ENCODE measurements around the gene HSD11B2. TPM values are rescaled to one million over a fixed set of nuclear protein-coding genes. Genes with fewer than 3 reads are reported as not detected.
"Not testable (repeated sequence)": the region's sequence is repeated elsewhere in the genome, so short reads cannot be mapped to it uniquely, and the experiment has no call there.

Gene HSD11B2
- total RNA-seq, 3 donors from 2014 or later = 3.9 to 6.1 (median 5.2) TPM

DNA sequence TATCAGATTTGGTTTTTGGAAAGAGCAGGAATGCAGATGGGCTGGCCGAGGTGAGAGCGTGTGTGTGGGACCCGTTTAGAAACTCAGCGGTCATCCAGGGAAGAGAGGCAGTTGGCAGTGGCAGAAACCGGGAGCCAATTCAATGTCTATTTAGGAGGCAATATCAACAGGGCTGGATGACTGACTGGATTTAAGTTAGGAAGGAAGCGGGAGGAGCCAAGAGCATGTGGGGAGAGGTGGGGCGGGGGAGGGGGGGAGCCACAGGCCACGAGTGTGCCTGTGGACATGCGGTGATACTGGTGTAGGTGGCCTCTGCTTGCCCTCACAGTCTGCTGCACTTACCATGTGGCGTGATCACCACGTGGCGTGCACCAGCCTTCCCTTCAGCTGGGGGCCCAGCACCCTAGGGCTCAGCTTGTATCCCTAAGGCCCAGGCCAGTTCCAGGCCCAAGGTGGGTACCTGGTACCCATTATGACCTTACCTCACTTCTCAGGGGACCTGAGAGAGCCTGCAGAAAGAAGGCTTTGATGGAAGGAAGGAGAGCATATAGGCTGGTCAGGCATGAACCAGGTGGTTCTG is 26.9 kb upstream of the HSD11B2 start:
- Mint-ChIP-seq H3K36me3 (ENCODE audit: insufficient read depth) (no peaks in the 10 kb centered on the region), H3K9me3 (no peaks in the 10 kb centered on the region), H3K27me3 (ENCODE audit: low read depth) (peaks cover 15% of the 10 kb centered on the region), H3K4me3 (no peak overlapping the region), H3K4me1 (ENCODE audit: low read depth) (no peaks in the 10 kb centered on the region)
- DNase-seq (no peak), ATAC-seq (no peak)

- DNase-seq = no peak
- H3K4me1 Mint-ChIP-seq (ENCODE audit: low read depth) = no peaks in the 10 kb centered on the region
- H3K9me3 Mint-ChIP-seq = no peaks in the 10 kb centered on the region
- H3K36me3 Mint-ChIP-seq (ENCODE audit: insufficient read depth) = no peaks in the 10 kb centered on the region
- peaks cover 19% of the 10 kb centered on the region for H3K27me3 Mint-ChIP-seq (ENCODE audit: low read depth)
- no peak for ATAC-seq
- no peak overlapping the region for H3K4me3 Mint-ChIP-seq
Observed at GRCh38 chr16:67404740-67405226, 26.1 kb upstream of the HSD11B2 start.

DNA sequence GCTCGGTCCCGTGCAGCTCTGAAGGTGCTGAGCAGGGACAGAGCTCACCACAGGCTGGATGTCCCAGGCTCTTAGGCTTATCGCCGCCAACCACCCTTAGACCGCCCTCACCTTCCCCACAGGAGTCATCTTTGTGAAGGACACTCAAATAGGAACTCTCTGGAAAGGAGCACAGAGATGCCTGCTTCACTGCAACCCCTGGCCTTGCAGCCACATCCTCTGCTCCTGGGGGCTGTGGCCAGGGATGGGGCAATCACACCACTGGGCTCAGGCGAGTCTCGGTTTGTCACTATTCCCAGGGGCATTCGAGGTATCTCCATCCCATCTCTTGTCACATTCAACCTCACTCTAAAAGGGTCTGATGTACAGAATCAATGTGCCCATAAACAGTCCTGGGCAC is 25.6 kb upstream of the HSD11B2 start:
- no peaks in the 10 kb centered on the region for H3K9me3 Mint-ChIP-seq
- no peak overlapping the region for H3K4me3 Mint-ChIP-seq
- H3K4me1 Mint-ChIP-seq (ENCODE audit: low read depth) = no peaks in the 10 kb centered on the region
- no peak for DNase-seq
- H3K36me3 Mint-ChIP-seq (ENCODE audit: insufficient read depth) = no peaks in the 10 kb centered on the region
- no peak for ATAC-seq
- H3K27me3 Mint-ChIP-seq (ENCODE audit: low read depth) = peaks cover 21% of the 10 kb centered on the region

DNA sequence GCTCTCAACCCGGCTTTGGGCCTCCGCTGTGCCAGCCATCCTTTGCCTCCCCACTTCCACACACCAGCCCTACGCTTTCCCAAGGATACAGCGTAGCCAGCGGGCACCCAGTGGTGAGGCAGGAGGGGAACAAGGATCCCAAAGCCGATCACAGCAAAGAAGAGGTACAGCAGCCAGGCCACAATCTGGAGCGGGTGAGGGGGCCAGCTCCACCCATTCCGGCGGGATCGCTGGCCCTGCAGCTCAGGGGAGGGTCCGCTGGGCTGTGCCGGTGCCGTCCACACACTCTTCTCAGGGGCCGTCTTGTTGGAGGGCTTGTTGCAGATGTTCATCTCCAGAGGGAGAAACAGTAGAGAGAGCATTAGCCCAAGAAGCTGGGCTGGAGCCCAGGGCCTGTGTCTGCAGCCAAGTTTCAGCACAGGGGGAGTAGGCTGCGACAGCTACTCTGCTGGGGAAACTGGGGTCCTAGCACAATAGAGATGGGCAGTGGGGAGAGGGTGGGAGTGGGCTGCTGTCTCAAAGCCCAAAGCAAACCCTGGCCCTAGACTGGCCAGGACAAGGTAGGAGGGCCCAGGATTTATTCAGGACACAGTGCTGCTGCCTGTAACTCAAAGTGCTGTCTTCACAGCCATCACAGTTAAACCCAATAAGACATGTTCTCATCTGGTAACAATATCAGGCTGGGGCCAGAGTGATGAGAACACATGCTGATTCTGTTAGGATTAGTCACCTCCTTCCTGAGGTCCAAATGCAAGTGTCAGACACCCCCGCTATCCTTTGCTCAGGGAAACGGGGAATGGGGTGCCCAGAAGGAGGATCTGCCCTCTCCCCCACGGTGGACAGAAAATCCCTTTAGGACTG is 24.6 kb upstream of the HSD11B2 start:
- DNase-seq (no peak), ATAC-seq (no peak)
- H3K4me3 Mint-ChIP-seq = no peak overlapping the region
- peaks cover 22% of the 10 kb centered on the region for H3K27me3 Mint-ChIP-seq (ENCODE audit: low read depth)
- no peaks in the 10 kb centered on the region for H3K9me3 Mint-ChIP-seq
- no peaks in the 10 kb centered on the region for H3K4me1 Mint-ChIP-seq (ENCODE audit: low read depth)
- no peaks in the 10 kb centered on the region for H3K36me3 Mint-ChIP-seq (ENCODE audit: insufficient read depth)

DNA sequence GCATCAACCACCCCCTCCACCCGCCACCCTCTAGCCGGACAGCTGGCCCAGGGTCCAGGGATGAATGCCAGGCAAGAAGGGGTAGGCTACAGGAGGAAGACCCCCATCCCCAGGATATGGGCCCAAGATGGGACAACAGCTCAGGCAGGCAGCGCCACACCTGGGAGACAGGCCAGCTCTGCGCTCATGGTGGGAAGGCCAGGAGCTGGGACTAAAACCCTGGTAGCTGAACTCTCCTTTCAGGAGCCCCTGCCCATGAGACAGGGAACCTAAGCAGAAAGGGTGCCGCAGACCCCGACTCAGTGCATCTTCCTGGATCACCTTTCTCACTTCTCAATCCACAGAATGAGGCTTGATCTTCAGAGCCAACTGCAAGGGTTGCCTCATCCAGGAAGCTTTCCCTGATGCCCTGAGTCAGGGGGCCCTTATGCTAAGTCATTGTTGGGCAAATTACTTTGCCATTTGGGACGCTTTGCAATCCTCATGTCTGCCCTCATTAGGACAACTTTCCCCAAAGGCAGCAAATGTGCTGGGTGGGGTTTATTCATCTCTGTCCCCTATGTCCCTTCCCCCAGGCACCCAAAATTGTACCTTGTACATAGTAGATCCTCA is 23.6 kb upstream of the HSD11B2 start:
- H3K4me3 Mint-ChIP-seq = no peak overlapping the region
- H3K4me1 Mint-ChIP-seq (ENCODE audit: low read depth) = no peaks in the 10 kb centered on the region
- peaks cover 25% of the 10 kb centered on the region for H3K27me3 Mint-ChIP-seq (ENCODE audit: low read depth)
- ATAC-seq (no peak), DNase-seq (no peak)
- no peaks in the 10 kb centered on the region for H3K9me3 Mint-ChIP-seq
- no peaks in the 10 kb centered on the region for H3K36me3 Mint-ChIP-seq (ENCODE audit: insufficient read depth)

DNA sequence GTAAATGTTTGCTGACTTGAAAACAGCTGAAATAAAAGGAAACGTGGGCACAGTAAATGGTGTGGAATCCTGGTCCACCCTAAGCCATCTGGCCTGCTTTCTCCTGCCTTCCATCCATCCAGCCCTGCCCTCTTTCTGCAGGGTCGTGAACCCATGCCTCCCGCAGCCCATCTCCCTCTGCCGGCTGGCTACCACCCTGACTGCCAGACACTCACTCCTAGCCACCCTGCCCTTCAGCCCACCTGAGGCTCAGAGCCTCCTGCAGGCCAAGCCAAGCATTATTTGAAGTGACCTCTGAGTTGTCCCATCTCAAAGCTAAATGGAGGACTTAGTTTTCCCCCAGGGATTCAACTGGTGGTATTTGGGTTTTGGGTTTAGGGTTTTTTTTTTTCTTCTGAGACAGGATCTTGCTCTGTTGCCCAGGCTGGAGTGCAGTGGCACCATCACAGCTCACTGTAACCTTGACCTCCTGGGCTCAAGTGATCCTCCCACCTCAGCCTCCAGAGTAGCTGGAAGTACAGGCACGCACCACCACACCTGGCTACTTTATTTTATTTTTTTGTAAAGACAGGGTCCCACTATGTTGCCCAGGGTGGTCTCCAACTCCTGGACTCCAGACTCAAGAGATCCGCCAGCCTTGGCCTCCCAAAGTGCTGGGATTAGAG is 23.0 kb upstream of the HSD11B2 start:
- H3K9me3 Mint-ChIP-seq = no peaks in the 10 kb centered on the region
- H3K4me1 Mint-ChIP-seq (ENCODE audit: low read depth) = no peaks in the 10 kb centered on the region
- no peak for ATAC-seq
- peaks cover 22% of the 10 kb centered on the region for H3K27me3 Mint-ChIP-seq (ENCODE audit: low read depth)
- H3K4me3 Mint-ChIP-seq = no peak overlapping the region
- no peak for DNase-seq
- H3K36me3 Mint-ChIP-seq (ENCODE audit: insufficient read depth) = no peaks in the 10 kb centered on the region

DNA sequence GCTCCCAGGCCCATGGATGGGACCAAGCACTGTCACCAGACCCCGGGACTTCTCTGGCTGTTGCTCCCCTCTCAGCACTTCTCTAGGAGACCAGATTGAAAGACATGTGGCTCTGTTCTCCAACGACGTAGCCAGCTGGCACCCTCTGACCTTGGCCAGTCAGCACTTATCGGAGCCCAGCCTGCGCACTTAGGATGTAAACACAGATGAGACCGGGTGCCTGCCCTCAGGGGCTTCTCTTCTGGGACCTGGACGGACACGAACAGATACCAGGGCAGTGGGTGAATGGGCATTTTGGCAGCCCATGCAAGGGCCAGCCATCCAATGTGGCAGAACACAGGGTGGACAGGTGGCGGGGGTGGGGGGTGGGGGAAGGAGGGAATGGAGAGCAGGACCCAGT is 21.3 kb upstream of the HSD11B2 start:
- Mint-ChIP-seq H3K9me3 (no peaks in the 10 kb centered on the region), H3K27me3 (ENCODE audit: low read depth) (peaks cover 26% of the 10 kb centered on the region), H3K4me3 (no peak overlapping the region), H3K36me3 (ENCODE audit: insufficient read depth) (no peaks in the 10 kb centered on the region), H3K4me1 (ENCODE audit: low read depth) (no peaks in the 10 kb centered on the region)
- ATAC-seq (no peak), DNase-seq (no peak)

- no peaks in the 10 kb centered on the region for H3K9me3 Mint-ChIP-seq
- no peak overlapping the region for H3K4me3 Mint-ChIP-seq
- peaks cover 4% of the 10 kb centered on the region for H3K4me1 Mint-ChIP-seq (ENCODE audit: low read depth)
- DNase-seq (no peak), ATAC-seq (no peak)
- no peaks in the 10 kb centered on the region for H3K36me3 Mint-ChIP-seq (ENCODE audit: insufficient read depth)
- H3K27me3 Mint-ChIP-seq (ENCODE audit: low read depth) = peaks cover 33% of the 10 kb centered on the region
Observed at GRCh38 chr16:67411339-67411738, 19.6 kb upstream of the HSD11B2 start.

- ATAC-seq (no peak), DNase-seq (no peak)
- Mint-ChIP-seq H3K36me3 (ENCODE audit: insufficient read depth) (no peaks in the 10 kb centered on the region), H3K4me1 (ENCODE audit: low read depth) (peaks cover 9% of the 10 kb centered on the region), H3K27me3 (ENCODE audit: low read depth) (peaks cover 41% of the 10 kb centered on the region), H3K9me3 (no peaks in the 10 kb centered on the region), H3K4me3 (no peak overlapping the region)
Observed at GRCh38 chr16:67412294-67412693, 18.6 kb upstream of the HSD11B2 start.

GRCh38 chr16:67413978-67414911 is 16.7 kb upstream of the HSD11B2 start:
- ATAC-seq = no peak
- Mint-ChIP-seq H3K9me3 (no peaks in the 10 kb centered on the region), H3K36me3 (ENCODE audit: insufficient read depth) (no peaks in the 10 kb centered on the region), H3K4me1 (ENCODE audit: low read depth) (peaks cover 9% of the 10 kb centered on the region), H3K27me3 (ENCODE audit: low read depth) (peaks cover 44% of the 10 kb centered on the region), H3K4me3 (no peak overlapping the region)
- no peak for DNase-seq

DNA sequence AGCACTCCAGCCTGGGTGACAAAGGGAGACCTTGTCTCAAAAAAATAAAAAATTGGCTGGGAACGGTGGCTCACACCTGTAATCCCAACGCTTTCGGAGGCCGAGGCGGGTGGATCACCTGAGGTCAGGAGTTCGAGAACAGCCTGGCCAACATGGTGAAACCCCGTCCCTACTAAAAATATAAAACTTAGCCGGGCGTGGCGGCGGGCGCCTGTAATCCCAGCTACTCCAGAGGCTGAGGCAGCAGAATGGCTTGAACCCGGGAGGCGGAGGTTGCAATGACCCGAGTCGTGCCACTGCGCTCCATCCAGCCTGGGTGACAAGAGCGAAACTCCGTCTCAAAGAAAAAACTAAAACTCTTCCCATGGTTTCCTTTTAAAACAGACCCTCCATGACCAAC is 15.5 kb upstream of the HSD11B2 start:
- H3K9me3 Mint-ChIP-seq; H3K36me3 Mint-ChIP-seq (ENCODE audit: insufficient read depth); DNase-seq; ATAC-seq; H3K4me1 Mint-ChIP-seq (ENCODE audit: low read depth): not testable (repeated sequence)
- peak overlapping the region; percentile 48 for H3K4me3 Mint-ChIP-seq
- H3K27me3 Mint-ChIP-seq (ENCODE audit: low read depth) = peaks cover 44% of the 10 kb centered on the region

DNA sequence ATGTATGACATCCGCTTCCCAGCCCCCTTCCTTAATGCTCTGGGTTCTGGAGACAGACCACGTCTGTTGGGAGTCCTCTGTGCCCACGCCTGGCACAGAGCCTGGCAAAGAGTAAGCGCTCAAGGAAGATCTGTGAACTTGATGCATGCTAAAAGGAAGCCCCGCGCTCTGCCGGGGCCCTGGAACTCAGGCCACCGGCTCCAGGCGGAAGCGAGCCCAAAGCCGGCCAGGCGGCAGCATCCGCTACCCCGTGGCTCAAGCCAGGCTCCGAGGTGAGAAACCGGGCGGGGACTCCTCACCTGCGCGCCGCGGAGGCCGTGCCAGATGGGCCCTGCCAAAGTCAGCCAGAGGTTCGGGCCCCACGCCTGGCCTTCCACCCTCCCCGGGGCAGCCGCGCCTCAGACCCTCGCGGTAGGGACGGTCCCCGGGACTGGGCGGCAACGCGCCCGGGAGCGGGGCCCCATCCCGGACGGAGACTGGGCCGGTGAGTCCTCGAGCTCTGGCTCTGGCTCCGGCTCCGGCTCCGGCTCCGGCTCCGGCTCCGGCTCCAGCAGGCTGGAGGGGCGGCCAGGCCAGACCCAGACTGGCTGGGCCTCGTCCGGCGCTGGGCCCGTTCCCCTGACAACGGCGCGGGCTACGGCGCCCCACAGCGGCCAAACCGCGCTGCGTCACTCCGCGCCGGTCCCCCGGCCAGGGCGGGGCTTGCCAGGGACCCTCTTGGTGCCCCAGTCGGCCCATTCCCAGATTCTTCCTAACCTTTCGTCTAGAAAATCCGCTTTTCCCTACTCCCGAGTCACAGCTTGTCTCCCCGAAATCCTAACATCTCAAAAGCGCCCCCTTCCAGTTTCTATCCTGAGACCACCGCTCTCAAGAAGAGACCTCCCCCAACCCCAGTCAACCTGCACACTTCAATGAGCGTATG is 14.8 kb upstream of the HSD11B2 start, which contains the start of gene ZDHHC1:
ZDHHC1 (minus strand) TSS at position 606 of the 922 bp plus-strand sequence. CDS start 8,702 bp downstream, outside the sequence.
- peaks cover 9% of the 10 kb centered on the region for H3K4me1 Mint-ChIP-seq (ENCODE audit: low read depth)
- H3K4me3 Mint-ChIP-seq = peak within 1 kb of the TSS; percentile 62
- no peaks in the 10 kb centered on the region for H3K9me3 Mint-ChIP-seq
- no peaks in the 10 kb centered on the region for H3K36me3 Mint-ChIP-seq (ENCODE audit: insufficient read depth)
- peaks cover 44% of the 10 kb centered on the region for H3K27me3 Mint-ChIP-seq (ENCODE audit: low read depth)
- DNase-seq (peak; percentile 34), ATAC-seq (peak; percentile 92 to 95)
